HEK293T (cell line): ENCODE results near the gene SLC16A14.

ENCODE experiments used
- SUZ12 ChIP-seq: fragments of 450-650 bp; IDR thresholded peaks from 2 replicates; pipeline ENCODE4 v1.6.1; 2016; ENCODE audit warnings: mild to moderate bottlenecking
- TARDBP ChIP-seq: fragments of 450-650 bp; IDR thresholded peaks from 2 replicates; pipeline ENCODE4 v1.6.1; 2016

DNA sequence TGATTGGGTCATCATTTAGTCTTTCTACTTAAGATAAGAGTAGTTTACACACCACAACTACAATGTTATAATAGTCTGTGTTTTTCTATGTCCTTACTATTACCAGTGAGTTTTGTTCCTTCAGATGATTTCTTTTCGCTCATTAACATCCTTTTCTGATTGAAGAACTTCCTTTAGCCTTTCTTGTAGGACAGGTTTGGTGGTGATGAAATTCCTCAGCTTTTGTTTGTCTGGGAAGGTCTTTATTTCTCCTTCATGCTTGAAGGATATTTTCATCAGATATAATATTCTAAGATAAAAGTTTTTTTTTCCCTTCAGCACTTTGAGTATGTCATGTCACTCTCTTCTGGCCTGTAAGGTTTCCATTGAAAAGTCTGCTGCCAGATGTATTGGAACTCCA lies 38.0 kb upstream of the SLC16A14 start:
- no peak for TF ChIP-seq SUZ12
- TF ChIP-seq TARDBP, result no peak
